HL-60 (cell line): ENCODE data around the gene PARN.
"Not testable (repeated sequence)": the region's sequence is repeated elsewhere in the genome, so short reads cannot be mapped to it uniquely, and the experiment has no call there.

Experiments
- DNase-seq, 2 experiments: peaks; one replicate each; pipeline ENCODE4 v3.0.0-alpha.2; 2010 to 2020; ENCODE audit warnings: low read depth in 1 of 2, low spot score in 1 of 2
- H3K27ac ChIP-seq: fragments of 250-450 bp; sonication (Bioruptor Pico); replicated peaks from 2 replicates; pipeline ENCODE4 v1.5.1; 2020; ENCODE audit warnings: mild to moderate bottlenecking, moderate library complexity
- H3K27me3 ChIP-seq: fragments of 250-450 bp; sonication (Bioruptor Pico); 2 replicates; pipeline ENCODE4 v1.5.1; 2021; ENCODE audit warnings: mild to moderate bottlenecking, moderate library complexity; ENCODE audit not compliant: insufficient read depth, poor library complexity, severe bottlenecking
- H3K4me3 ChIP-seq: replicated peaks from 2 replicates; pipeline ENCODE4 v1.5.1; 2011; ENCODE audit warnings: mild to moderate bottlenecking, control low read depth, low read length; ENCODE audit not compliant: insufficient read depth
- GABPA ChIP-seq: IDR thresholded peaks from 2 replicates; pipeline ENCODE4 v1.6.1; 2012; ENCODE audit warnings: low read depth
- POLR2AphosphoS5 ChIP-seq: IDR thresholded peaks from 2 replicates; pipeline ENCODE4 v1.6.1; 2012; ENCODE audit warnings: low read depth
- SPI1 ChIP-seq: IDR thresholded peaks from 2 replicates; pipeline ENCODE4 v1.6.1; 2012; ENCODE audit warnings: low read depth, mild to moderate bottlenecking, borderline replicate concordance
- TF ChIP-seq, protein P1 (sequence below): IDR thresholded peaks from 2 replicates; pipeline ENCODE4 v1.6.1; 2012; ENCODE audit warnings: low read depth; ENCODE audit not compliant: insufficient replicate concordance
- TF ChIP-seq, protein P2 (sequence below): IDR thresholded peaks from one replicate; pipeline ENCODE4 v1.5.1; 2011; ENCODE audit warnings: low read length, control low read depth, inconsistent platforms; ENCODE audit not compliant: insufficient read depth

Gene PARN

DNA sequence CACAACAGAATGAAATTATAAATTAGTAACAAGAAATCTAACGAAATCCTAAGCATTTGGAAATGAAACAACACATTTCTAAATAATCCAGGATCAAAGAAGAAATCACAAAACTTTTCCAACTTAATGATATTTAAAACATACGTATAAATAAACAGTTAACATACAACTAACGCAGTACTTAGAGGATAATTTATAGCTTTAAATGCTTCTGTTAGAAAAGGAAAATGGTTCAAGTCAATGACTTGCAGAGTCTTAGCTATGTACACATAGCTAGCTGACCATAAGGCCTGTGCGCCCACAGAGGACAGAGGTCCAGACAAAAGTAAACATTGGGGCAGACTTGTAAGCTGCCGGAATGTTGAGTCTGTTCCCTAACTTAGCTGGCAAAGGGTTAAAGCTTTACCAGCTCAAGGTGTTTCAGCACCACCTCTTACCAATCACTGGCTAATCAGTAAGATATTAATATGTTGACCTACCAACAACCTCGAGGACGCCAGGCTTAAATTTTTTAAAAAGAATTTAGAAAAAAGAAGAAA is 84.6 kb downstream of the PARN start:
- H3K4me3 ChIP-seq: no peak overlapping the region
- no peak overlapping the region for H3K27ac ChIP-seq
- no peak for DNase-seq
- TF ChIP-seq, protein P1, sequence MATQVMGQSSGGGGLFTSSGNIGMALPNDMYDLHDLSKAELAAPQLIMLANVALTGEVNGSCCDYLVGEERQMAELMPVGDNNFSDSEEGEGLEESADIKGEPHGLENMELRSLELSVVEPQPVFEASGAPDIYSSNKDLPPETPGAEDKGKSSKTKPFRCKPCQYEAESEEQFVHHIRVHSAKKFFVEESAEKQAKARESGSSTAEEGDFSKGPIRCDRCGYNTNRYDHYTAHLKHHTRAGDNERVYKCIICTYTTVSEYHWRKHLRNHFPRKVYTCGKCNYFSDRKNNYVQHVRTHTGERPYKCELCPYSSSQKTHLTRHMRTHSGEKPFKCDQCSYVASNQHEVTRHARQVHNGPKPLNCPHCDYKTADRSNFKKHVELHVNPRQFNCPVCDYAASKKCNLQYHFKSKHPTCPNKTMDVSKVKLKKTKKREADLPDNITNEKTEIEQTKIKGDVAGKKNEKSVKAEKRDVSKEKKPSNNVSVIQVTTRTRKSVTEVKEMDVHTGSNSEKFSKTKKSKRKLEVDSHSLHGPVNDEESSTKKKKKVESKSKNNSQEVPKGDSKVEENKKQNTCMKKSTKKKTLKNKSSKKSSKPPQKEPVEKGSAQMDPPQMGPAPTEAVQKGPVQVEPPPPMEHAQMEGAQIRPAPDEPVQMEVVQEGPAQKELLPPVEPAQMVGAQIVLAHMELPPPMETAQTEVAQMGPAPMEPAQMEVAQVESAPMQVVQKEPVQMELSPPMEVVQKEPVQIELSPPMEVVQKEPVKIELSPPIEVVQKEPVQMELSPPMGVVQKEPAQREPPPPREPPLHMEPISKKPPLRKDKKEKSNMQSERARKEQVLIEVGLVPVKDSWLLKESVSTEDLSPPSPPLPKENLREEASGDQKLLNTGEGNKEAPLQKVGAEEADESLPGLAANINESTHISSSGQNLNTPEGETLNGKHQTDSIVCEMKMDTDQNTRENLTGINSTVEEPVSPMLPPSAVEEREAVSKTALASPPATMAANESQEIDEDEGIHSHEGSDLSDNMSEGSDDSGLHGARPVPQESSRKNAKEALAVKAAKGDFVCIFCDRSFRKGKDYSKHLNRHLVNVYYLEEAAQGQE: no peak
- TF ChIP-seq GABPA: no peak
- TF ChIP-seq POLR2AphosphoS5: no peak
- TF ChIP-seq, protein P2, sequence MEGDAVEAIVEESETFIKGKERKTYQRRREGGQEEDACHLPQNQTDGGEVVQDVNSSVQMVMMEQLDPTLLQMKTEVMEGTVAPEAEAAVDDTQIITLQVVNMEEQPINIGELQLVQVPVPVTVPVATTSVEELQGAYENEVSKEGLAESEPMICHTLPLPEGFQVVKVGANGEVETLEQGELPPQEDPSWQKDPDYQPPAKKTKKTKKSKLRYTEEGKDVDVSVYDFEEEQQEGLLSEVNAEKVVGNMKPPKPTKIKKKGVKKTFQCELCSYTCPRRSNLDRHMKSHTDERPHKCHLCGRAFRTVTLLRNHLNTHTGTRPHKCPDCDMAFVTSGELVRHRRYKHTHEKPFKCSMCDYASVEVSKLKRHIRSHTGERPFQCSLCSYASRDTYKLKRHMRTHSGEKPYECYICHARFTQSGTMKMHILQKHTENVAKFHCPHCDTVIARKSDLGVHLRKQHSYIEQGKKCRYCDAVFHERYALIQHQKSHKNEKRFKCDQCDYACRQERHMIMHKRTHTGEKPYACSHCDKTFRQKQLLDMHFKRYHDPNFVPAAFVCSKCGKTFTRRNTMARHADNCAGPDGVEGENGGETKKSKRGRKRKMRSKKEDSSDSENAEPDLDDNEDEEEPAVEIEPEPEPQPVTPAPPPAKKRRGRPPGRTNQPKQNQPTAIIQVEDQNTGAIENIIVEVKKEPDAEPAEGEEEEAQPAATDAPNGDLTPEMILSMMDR: no peak
- TF ChIP-seq SPI1: no peak
- no peaks in the 10 kb centered on the region for H3K27me3 ChIP-seq

DNA sequence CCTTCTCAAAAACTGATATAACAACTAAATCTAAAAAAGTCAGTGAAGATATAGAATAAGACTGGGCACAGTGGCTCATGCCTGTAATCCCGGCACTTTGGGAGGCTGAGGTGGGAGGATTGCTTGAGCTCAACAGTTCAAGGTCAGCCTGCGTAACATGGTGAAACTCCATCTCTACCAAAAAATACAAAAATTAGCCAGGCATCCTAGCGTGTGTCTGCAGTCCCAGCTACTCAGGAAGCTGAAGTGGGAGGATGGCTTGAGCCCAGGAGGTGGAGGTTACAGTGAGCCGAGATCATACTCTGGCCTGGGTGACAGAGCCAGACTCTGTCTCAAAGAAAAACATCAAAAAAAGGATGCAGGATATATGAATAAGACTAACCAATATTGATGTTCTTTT is 85.2 kb downstream of the PARN start:
- not testable (repeated sequence) for H3K27ac ChIP-seq, H3K27me3 ChIP-seq, DNase-seq, H3K4me3 ChIP-seq

DNA sequence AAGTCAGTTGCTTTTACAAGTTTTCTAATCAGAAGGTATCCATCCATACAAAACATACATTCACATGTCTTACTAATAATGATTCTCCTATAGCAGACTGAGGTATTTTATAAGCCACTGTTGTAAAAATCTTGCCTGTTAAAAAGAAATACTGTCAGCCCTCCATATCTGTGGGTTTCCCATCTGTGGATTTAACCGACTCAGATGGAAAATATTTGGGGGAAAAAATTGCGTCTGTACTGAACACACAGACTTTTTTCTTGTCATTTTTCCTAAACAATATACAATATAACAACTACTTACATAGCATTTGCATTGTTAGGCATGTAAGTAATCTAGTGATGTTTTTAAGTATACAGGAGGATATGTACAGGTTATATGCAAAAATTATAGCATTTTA is 90.4 kb downstream of the PARN start:
- DNase-seq: no peak

DNA sequence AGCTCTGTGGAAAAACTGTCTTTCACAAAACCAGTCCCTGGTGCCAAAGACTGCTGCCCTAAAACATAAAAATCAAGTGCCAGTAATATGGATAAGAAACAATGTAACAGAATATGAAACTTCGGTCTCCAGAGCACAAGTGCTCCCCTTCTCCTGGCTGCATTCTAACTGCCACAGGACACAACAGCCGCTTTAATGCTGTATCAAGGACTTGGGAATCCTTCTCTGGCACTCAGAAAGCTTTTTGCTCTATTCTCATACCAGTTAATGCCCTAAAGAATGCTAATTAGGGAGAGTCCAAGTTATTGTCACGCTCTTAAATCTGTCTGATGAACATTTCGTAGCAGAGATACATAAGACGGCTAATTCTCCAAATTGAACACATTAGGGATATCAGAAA is 90.9 kb downstream of the PARN start:
- DNase-seq: no peak
- TF ChIP-seq SPI1: no peak
- TF ChIP-seq GABPA: no peak
- TF ChIP-seq, protein P2: no peak
- TF ChIP-seq POLR2AphosphoS5: no peak
- TF ChIP-seq, protein P1: no peak
- H3K4me3 ChIP-seq: no peak overlapping the region
- no peaks in the 10 kb centered on the region for H3K27me3 ChIP-seq
- no peak overlapping the region for H3K27ac ChIP-seq

More for the DNA sequence above, 90.4 kb downstream of the PARN start:
- Histone ChIP-seq H3K27ac (no peak overlapping the region), H3K4me3 (no peak overlapping the region), H3K27me3 (no peaks in the 10 kb centered on the region)
- TF ChIP-seq SPI1 (no peak), GABPA (no peak), POLR2AphosphoS5 (no peak)
- TF ChIP-seq, protein P2: no peak
- TF ChIP-seq, protein P1: no peak
